Mesenchymal stem cell (in vitro differentiated cells and primary cell): ENCODE data around the gene FBXL7.

Experiments used
- DNase-seq: peaks from one replicate; pipeline ENCODE4 v3.0.0-alpha.2; 2013
- H2AFZ ChIP-seq: one replicate; pipeline ENCODE4 v1.6.1; 2013; ENCODE audit warnings: low read depth, mild to moderate bottlenecking, control low read depth, inconsistent platforms, low read length, moderate library complexity
- H2AK5ac ChIP-seq: 2 replicates; pipeline ENCODE4 v1.6.1; 2013; ENCODE audit warnings: low read length, moderate library complexity, mild to moderate bottlenecking, inconsistent platforms; ENCODE audit not compliant: severe bottlenecking
- H2BK120ac ChIP-seq: one replicate; pipeline ENCODE4 v1.6.1; 2013; ENCODE audit warnings: low read depth, mild to moderate bottlenecking, inconsistent platforms, low read length, moderate library complexity
- H2BK12ac ChIP-seq, 2 experiments: one replicate each; pipeline ENCODE4 v1.6.1; 2013; ENCODE audit warnings: inconsistent platforms in 2 of 2, low read length in 2 of 2, mild to moderate bottlenecking in 2 of 2, moderate library complexity in 2 of 2, control low read depth in 1 of 2
- H2BK15ac ChIP-seq: one replicate; pipeline ENCODE4 v1.6.1; 2013; ENCODE audit warnings: mild to moderate bottlenecking, low read depth, inconsistent platforms; ENCODE audit not compliant: poor library complexity, severe bottlenecking
- H2BK5ac ChIP-seq: 2 replicates; pipeline ENCODE4 v1.6.1; 2013; ENCODE audit warnings: low read depth, mild to moderate bottlenecking, low read length, control low read depth, inconsistent platforms; ENCODE audit not compliant: poor library complexity, severe bottlenecking
- H3K14ac ChIP-seq, 2 experiments: one replicate each; pipeline ENCODE4 v1.6.1; 2013; ENCODE audit warnings: inconsistent platforms in 2 of 2, low read length in 2 of 2, control low read depth in 1 of 2, mild to moderate bottlenecking in 1 of 2, moderate library complexity in 1 of 2
- H3K18ac ChIP-seq, 2 experiments: one replicate each; pipeline ENCODE4 v1.6.1; 2013; ENCODE audit warnings: inconsistent platforms in 2 of 2, low read length in 2 of 2, control low read depth in 1 of 2, low read depth in 1 of 2, mild to moderate bottlenecking in 1 of 2
- H3K23ac ChIP-seq, 2 experiments: one replicate each; pipeline ENCODE4 v1.6.1; 2013; ENCODE audit warnings: inconsistent platforms in 2 of 2, low read length in 2 of 2, mild to moderate bottlenecking in 2 of 2, moderate library complexity in 2 of 2, control low read depth in 1 of 2
- H3K27ac ChIP-seq: 2 replicates; pipeline ENCODE4 v1.5.1; 2013; ENCODE audit warnings: mild to moderate bottlenecking, moderate library complexity, low read length, control low read depth, inconsistent platforms; ENCODE audit not compliant: poor library complexity, severe bottlenecking
- H3K27me3 ChIP-seq, 2 experiments: 2 replicates each; pipeline versions ENCODE4 v1.6.1 to v1.7.0; 2013; ENCODE audit warnings: low read length in 2 of 2, mild to moderate bottlenecking in 2 of 2, moderate library complexity in 2 of 2, control low read depth in 1 of 2, inconsistent platforms in 1 of 2; ENCODE audit not compliant: control insufficient read depth in 1 of 2, insufficient read depth in 1 of 2
- H3K36me3 ChIP-seq, 2 experiments: 2 replicates each; pipeline versions ENCODE4 v1.6.1 to v1.7.0; 2013; ENCODE audit warnings: low read length in 2 of 2, control low read depth in 1 of 2, inconsistent platforms in 1 of 2, low read depth in 1 of 2, mild to moderate bottlenecking in 1 of 2; ENCODE audit not compliant: insufficient read depth in 2 of 2, control insufficient read depth in 1 of 2
- H3K4ac ChIP-seq, 2 experiments: one replicate each; pipeline ENCODE4 v1.6.1; 2013; ENCODE audit warnings: inconsistent platforms in 2 of 2, low read length in 2 of 2, mild to moderate bottlenecking in 2 of 2, moderate library complexity in 2 of 2, control low read depth in 1 of 2, low read depth in 1 of 2
- H3K4me1 ChIP-seq: 2 replicates; pipeline ENCODE4 v1.6.1; 2013; ENCODE audit warnings: low read depth, low read length, control low read depth; ENCODE audit not compliant: control insufficient read depth, insufficient read depth
- H3K4me2 ChIP-seq: 2 replicates; pipeline ENCODE4 v1.6.1; 2013; ENCODE audit warnings: low read length, mild to moderate bottlenecking, inconsistent platforms; ENCODE audit not compliant: poor library complexity, severe bottlenecking
- H3K4me3 ChIP-seq, 2 experiments: 2 replicates each; pipeline versions ENCODE4 v1.5.1 to v1.7.0; 2013; ENCODE audit warnings: low read length in 2 of 2, mild to moderate bottlenecking in 2 of 2, control low read depth in 1 of 2, low read depth in 1 of 2; ENCODE audit not compliant: insufficient read depth in 1 of 2
- H3K79me1 ChIP-seq: replicated peaks from 2 replicates; pipeline ENCODE4 v1.6.1; 2013; ENCODE audit warnings: mild to moderate bottlenecking, control low read depth, low read length, inconsistent platforms; ENCODE audit not compliant: poor library complexity, severe bottlenecking
- H3K9ac ChIP-seq: 2 replicates; pipeline ENCODE4 v1.7.0; 2013; ENCODE audit warnings: mild to moderate bottlenecking, low read length, moderate library complexity
- H3K9me3 ChIP-seq: 2 replicates; pipeline ENCODE4 v1.7.0; 2013; ENCODE audit warnings: mild to moderate bottlenecking, low read length; ENCODE audit not compliant: control insufficient read depth
- H4K8ac ChIP-seq: one replicate; pipeline ENCODE4 v1.6.1; 2013; ENCODE audit warnings: inconsistent platforms, mild to moderate bottlenecking, low read length, moderate library complexity
- H4K91ac ChIP-seq: one replicate; pipeline ENCODE4 v1.6.1; 2013; ENCODE audit warnings: mild to moderate bottlenecking, low read length, inconsistent platforms
- WGBS: methylation state at CpG from one replicate; pipeline ENCODE4 v1.1.7; 2013; ENCODE audit warnings: mixed read lengths; 5-methylcytosine and 5-hydroxymethylcytosine counted together

The FBXL7 gene

DNA sequence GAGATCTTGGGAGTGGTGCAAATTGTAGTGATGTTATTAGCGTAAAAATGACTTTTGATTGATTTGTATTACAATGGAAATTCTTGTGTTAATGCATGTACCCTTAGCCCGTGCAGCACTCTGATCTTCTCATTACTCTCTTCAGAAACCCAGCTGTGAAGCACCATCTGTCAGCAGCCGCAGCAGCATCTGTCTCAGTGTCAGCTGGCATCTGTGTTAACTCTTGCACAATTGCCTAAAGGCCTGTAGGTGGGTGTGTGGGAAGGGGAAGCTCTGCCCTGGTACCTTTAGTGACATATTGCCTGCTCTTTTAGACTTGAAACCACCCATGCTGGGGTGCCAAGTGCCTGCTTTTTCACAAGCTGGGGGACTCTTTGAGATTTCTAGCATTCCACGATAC, 101.3 kb downstream of the FBXL7 start:
- H2BK120ac ChIP-seq, result no peak overlapping the region
- no peak overlapping the region for H3K18ac ChIP-seq
- no peaks in the 10 kb centered on the region for H3K9me3 ChIP-seq
- no peak overlapping the region for H3K4ac ChIP-seq
- 88% methylated on average over 3 of the region's 4 CpGs for WGBS
- no peak for DNase-seq
- H3K79me1 ChIP-seq, result peaks cover 33% of the 10 kb centered on the region
- no peak overlapping the region for H3K9ac ChIP-seq
- no peak overlapping the region for H4K91ac ChIP-seq
- no peak overlapping the region for H3K27ac ChIP-seq
- H3K14ac ChIP-seq, result no peak overlapping the region
- no peak overlapping the region for H3K23ac ChIP-seq
- no peak overlapping the region for H2AFZ ChIP-seq
- no peak overlapping the region for H2BK15ac ChIP-seq
- H2BK12ac ChIP-seq, result no peak overlapping the region
- H3K27me3 ChIP-seq, result no peaks in the 10 kb centered on the region
- no peaks in the 10 kb centered on the region for H3K4me1 ChIP-seq
- no peak overlapping the region for H2AK5ac ChIP-seq
- no peak overlapping the region for H4K8ac ChIP-seq
- H3K4me3 ChIP-seq, result no peak overlapping the region
- H3K36me3 ChIP-seq, result peaks cover 0 to 7% of the 10 kb centered on the region in 2 experiments
- no peak overlapping the region for H3K4me2 ChIP-seq
- no peak overlapping the region for H2BK5ac ChIP-seq

- Histone ChIP-seq H3K79me1 (peaks cover 29% of the 10 kb centered on the region), H2BK12ac (no peak overlapping the region), H3K36me3 (peaks cover 0 to 7% of the 10 kb centered on the region in 2 experiments), H4K8ac (no peak overlapping the region), H3K4me1 (no peaks in the 10 kb centered on the region), H2AK5ac (no peak overlapping the region), H3K27ac (no peak overlapping the region), H3K18ac (no peak overlapping the region), H2AFZ (no peak overlapping the region), H3K4me2 (no peak overlapping the region), H3K14ac (no peak overlapping the region), H3K23ac (no peak overlapping the region), H2BK120ac (no peak overlapping the region), H3K4me3 (no peak overlapping the region), H2BK15ac (no peak overlapping the region), H2BK5ac (no peak overlapping the region), H4K91ac (no peak overlapping the region), H3K4ac (no peak overlapping the region), H3K27me3 (no peaks in the 10 kb centered on the region), H3K9ac (no peak overlapping the region), H3K9me3 (no peaks in the 10 kb centered on the region)
- 97% methylated on average over 2 of the region's 2 CpGs for WGBS
- no peak for DNase-seq
Measured at GRCh38 chr5:15601853-15602252, 101.9 kb downstream of the FBXL7 start.

DNA sequence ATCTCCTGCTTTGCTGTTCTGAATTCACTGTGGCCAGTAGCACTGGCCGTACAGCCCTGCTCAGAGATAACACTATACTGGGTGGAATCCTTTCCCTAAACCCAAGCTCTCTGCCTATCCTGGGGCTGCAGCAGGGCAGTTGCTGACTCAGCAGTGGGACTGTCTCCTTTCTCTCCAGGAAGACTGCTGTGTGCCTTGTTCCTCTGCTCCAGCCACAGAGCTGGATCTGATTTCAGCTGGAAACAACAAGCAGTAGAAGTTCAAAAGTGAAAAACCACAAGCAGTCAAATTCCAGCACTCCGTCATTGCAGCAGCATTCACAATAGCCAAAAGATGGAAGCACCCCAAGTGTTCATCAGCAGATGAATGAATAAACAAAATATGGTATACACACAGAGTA, 105.0 kb downstream of the FBXL7 start:
- Histone ChIP-seq H3K79me1 (peaks cover 29% of the 10 kb centered on the region), H3K9ac (no peak overlapping the region), H3K4ac (no peak overlapping the region), H2AK5ac (no peak overlapping the region), H2BK120ac (no peak overlapping the region), H3K27me3 (no peaks in the 10 kb centered on the region), H3K18ac (no peak overlapping the region), H3K36me3 (peaks cover 0 to 7% of the 10 kb centered on the region in 2 experiments), H2BK15ac (no peak overlapping the region), H3K4me2 (no peak overlapping the region), H3K4me3 (no peak overlapping the region), H3K14ac (no peak overlapping the region), H2AFZ (no peak overlapping the region), H4K91ac (no peak overlapping the region), H4K8ac (no peak overlapping the region), H2BK12ac (no peak overlapping the region), H3K23ac (no peak overlapping the region), H2BK5ac (no peak overlapping the region), H3K4me1 (no peaks in the 10 kb centered on the region), H3K9me3 (no peaks in the 10 kb centered on the region), H3K27ac (no peak overlapping the region)
- DNase-seq, result no peak
- 84% methylated on average over 1 of the region's 2 CpGs for WGBS

DNA sequence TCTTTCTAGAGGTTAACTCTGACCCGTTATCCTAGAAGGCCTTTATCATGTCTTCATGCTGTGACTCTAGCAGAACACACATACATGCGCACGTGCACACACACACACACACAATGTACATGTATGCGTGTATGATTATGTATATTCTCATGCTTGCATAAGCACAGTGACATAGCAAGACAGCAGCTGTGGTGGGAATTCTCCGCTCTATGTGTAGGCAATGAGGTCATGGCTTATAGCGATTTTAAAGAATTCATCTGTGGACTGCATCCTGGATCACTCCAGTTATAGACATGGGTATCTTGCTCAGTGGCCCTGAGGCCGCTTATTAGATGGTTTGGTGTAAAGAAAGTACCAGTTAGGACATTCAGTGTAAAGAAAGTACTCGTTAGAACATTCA, 106.2 kb downstream of the FBXL7 start:
- 92% methylated on average over 6 of the region's 8 CpGs for WGBS
- Histone ChIP-seq H2BK5ac (no peak overlapping the region), H3K23ac (no peak overlapping the region), H3K27me3 (no peaks in the 10 kb centered on the region), H3K36me3 (peaks cover 0 to 7% of the 10 kb centered on the region in 2 experiments), H3K4me2 (no peak overlapping the region), H2AFZ (no peak overlapping the region), H3K79me1 (peaks cover 29% of the 10 kb centered on the region), H3K4me3 (no peak overlapping the region), H2BK12ac (no peak overlapping the region), H2AK5ac (no peak overlapping the region), H3K27ac (no peak overlapping the region), H3K14ac (no peak overlapping the region), H3K4ac (no peak overlapping the region), H3K9ac (no peak overlapping the region), H2BK15ac (no peak overlapping the region), H3K9me3 (no peaks in the 10 kb centered on the region), H4K91ac (no peak overlapping the region), H2BK120ac (no peak overlapping the region), H3K18ac (no peak overlapping the region), H3K4me1 (no peaks in the 10 kb centered on the region), H4K8ac (no peak overlapping the region)
- DNase-seq, result no peak
